GM21737 (cell line): Measurements from ENCODE around the gene SHISAL2B.
"Not testable (repeated sequence)": the region's sequence is repeated elsewhere in the genome, so short reads cannot be mapped to it uniquely, and the experiment has no call there.

Experiments used
- ATAC-seq: cut with Tn5 transposase; IDR thresholded peaks from one replicate; pipeline ENCODE4 v1.9.1; 2021; ENCODE audit warnings: mild to moderate bottlenecking, moderate library complexity; ENCODE audit not compliant: unreplicated experiment

Gene SHISAL2B

DNA sequence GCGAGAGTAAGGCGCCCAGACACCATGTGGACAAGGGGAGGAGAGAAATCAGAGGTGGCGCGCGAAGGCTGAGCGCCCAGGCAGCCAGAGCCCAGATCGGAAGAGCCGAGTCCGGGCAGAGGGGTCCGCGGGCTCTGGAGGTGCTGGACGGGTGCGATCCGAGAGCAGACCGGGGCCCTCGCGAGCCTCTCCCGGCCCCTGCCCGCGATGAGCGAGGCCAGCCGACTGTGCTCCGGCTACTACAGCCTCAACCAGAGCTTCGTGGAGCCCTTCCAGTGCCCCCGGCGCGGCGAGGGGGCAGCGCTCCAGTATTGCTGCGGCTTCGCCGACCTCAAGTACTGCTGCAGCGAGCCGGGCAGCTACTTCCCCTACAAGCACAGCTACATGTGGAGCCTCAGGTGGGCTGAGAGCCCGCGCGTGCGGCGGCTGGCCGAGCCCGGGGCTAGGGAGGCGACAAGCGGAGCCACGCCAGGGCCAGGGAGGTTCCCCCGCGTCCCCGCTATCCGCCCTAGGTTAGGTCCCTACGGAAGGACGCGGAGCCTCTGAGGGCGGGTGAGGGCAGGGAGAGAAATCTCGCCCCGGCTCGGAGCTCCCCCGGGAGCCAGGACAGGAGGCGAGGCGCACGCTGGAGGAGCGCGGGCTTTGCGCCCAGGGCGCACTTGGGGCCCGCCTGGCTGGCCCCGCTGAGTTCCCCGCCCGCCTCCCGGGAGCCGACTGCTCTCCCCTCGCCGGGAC, at the start of gene SHISAL2B:
SHISAL2B (plus strand) TSS at position 87 of the 735 bp plus-strand sequence; CDS start at position 208, 121 bp downstream.
- no peak for ATAC-seq

DNA sequence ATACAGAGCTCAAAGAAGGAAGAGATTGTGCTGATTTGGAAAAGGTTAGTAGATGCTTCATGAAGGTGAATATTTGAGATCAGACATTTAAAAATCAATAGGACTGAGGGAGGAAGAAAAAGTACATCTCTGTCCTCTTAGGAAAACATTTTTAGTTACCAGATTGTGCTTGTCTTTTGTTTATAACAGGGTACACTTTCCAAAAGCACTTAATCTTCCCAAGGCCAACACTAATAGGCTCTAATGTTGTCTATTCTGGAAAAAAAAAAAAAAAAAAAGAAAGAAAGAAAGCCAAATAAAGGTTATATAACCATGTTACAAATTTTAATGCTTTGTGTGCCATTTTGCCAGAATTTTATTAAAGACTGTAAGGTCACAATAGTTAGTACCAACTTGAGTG, 45.5 kb upstream of the SHISAL2B start:
- no peak for ATAC-seq

DNA sequence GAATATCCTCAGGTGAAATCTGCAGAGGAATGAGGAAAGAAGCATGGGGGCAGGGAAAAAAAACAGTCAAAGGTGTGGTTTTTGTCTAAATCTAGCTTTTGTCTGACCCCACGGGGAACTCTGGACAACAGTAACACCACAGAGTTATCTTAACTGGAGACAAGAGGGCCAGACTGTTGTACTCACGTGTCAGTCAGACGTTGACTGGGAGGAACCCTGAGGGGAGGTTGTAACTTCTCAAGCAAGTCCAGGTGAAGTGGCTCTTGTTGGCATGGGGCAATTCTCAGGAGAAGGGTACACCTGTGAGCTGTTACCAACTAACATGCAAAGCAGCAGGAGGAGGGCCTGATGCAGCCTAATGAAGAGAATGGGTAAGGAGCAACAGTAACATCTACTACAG, 44.1 kb upstream of the SHISAL2B start:
- ATAC-seq, result no peak

DNA sequence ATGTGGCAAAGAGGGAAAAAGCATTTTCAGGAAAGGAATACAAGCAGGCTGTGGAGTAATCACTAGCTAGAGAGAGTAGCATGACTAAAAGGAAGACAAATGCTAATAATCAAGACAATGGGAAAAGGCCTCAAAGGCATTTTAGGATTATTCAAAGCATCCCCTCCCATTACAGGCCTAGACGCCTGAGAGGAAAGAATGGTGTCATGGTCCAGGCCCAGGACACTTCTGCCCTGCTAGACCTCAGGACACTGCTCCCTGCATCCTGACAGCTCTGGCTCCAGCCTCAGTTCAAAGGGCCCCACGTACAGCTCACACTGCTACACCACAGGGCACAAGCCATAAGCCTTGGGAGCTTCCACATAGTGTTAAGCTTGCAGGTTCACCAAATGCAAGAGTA, 40.8 kb upstream of the SHISAL2B start:
- no peak for ATAC-seq

DNA sequence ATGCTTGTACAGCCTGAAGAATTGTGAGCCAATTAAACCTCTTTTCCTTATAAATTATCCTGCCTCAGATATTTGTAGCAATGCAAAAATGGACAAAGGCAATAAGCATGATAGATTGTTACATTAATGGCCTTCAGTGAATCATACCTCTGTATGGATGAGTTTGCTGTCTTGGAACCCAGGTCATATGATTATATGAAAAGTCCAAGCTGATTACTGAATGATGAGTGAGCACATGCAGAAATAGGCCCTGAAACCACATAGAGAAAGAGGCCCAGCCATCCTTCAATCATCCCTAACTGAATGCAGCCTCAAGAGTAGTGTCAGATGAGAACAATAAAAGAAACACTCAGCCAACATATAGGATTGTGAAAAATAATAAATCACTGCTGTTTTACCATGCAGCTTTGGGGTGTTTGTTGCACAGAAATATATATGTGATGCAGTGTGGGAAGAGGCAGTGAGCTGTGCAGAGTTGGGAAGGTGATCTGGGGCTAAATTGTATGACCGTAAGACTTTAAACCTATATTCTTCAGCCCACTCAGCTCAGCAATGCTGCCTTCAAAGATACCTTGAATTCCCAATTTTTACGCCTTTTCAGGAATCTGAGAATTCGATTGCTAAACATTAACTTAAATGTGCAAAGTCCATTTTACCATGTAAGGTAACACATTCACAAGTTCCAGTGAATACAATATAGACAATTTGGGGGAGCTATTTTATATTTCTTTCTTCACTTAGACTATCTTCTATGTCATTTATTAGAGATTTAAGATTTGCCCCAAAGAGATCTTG, 36.3 kb upstream of the SHISAL2B start:
- ATAC-seq, result no peak

DNA sequence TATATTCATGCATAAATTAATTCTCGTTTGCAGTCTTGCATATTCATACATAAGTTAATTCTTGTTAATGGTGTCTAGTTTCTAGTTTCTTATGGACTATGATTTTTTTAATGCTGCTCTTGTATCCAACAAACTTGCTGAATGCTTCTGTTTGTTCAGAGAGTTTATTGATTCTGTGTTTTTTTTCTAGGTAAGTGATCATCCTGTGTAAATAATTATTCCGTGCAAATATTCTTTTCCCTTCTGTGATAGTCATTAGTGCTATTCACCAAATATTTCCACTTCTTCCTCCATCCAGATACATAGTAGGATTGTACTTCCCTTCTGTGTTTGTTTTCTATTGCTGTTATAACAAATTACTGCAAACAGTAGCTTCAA, 35.8 kb upstream of the SHISAL2B start:
- no peak for ATAC-seq

DNA sequence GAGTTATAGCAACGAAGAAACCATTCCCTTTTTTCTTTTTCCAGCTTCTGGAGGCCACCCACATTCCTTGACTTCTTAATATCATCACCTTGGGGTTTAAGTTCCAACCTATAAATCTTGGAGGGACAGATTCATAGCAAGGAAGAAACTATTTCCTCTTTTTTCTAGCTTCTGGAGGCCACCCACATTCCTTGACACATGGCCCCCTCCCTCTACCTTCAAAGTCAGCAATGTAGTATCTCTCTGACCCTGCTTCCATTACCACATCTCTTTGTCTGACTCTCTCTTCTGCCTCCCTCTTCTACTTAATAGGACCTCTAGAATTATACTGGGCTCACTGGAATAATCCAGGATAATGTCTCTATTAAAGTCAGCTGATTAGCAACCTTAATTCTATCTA, 34.7 kb upstream of the SHISAL2B start:
- ATAC-seq, result no peak

DNA sequence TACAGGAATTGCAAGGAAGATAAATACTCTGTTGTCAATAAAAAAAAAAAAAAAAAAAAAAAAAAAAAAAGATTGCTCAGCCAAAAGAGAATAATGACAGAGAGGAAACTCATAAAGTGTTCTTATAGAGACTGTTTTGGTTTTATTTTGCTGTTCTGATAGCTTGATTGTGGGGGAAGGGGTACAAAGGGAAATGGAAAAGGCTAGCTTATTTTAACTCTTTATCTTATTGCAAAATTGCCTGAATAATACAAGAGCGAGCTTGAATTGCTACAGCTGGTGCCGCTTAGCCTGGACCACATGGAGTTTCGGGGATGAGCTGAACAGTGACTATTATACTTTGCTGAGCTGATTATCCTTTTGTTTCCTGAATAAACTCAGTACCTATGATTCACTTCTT, 31.0 kb upstream of the SHISAL2B start:
- no peak for ATAC-seq

DNA sequence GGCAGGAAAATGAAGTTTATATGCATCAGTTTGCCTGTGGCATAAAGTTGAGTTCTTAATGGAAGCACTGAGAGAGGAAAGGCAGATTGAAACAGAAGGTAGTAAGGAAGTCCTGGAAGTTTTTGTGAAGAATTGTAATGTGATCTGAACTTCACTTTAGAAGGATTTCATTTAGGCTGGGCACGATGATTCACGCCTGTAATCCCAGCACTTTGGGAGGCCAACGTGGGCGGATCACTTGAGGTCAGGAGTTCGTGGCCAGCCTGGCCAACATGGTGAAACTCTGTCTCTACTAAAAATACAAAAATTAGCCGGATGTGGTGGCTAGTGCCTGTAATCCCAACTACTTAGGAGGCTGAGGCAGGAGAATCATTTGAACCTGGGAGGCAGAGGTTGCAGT, 27.1 kb upstream of the SHISAL2B start:
- not testable (repeated sequence) for ATAC-seq

DNA sequence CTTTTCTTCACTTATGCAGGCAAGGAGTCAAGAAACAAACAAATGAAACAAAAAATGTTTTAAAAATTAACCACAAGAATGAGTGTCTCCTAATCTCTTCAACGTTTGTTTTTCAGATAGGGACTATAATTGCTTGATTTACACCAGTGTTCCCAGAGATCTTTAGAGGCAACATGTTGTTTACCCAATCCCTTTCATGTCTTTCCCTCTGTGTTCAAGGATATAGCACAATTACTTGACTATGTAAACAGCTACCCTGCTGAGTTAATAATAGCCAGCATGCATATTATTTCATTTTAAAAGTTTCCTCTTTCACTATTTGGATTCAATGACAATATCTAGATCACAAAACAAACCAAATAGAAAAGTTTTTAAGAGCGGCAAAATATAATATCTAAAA, 25.1 kb upstream of the SHISAL2B start:
- no peak for ATAC-seq

DNA sequence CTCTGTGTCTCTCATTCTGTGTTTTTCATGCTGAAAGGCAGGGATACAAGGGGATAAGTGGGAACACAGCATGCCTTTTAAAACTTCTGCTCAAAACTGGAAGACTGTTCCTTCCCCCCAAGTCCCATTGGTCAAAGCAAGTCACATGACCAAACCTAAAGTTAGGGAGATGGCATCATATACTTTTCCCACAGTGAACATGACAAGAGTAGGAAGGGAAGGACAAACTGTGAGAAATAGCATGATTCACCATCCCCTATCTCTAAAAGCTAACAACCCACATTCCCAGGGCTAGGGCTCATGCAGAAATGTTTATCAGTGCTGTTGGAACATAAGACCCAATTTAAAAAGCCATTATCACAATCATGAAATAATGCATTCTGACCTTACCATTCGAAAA, 24.2 kb upstream of the SHISAL2B start:
- no peak for ATAC-seq

DNA sequence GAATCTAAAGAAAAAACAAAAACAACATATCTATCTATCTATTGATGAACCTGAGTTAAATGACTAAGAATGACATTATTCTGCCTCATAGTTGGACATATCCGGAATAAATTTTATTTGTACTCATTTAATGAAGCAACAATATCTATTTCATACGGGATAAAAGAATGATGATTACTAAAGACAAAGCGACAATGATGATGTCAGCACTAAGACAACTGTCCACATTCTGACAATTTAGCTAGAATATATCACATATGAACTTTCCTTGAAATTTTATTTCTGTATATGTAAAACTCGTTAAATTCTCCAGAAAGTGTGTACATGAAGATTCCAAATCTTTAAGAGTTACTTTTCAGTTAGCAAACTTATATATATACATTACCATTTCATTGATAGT, 23.2 kb upstream of the SHISAL2B start:
- no peak for ATAC-seq

DNA sequence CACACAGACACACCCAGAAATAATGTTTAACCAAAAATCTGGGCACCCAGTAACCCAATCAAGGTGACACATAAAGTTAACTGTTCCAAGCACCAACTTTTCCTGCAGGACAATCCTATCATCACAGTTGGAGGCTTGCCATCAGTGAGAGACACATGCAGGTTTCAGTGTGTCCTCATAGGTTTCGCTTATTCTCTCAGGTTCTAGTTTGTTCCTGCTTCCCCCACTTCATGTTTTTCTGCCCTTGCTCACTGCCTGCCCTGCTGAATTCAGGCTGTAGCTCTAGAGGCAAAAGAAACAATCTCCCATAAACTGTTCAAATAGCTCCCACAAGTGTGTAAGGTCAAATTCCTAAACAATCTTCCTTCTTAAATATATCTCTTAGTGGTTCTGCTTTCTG, 20.0 kb upstream of the SHISAL2B start:
- ATAC-seq, result no peak

DNA sequence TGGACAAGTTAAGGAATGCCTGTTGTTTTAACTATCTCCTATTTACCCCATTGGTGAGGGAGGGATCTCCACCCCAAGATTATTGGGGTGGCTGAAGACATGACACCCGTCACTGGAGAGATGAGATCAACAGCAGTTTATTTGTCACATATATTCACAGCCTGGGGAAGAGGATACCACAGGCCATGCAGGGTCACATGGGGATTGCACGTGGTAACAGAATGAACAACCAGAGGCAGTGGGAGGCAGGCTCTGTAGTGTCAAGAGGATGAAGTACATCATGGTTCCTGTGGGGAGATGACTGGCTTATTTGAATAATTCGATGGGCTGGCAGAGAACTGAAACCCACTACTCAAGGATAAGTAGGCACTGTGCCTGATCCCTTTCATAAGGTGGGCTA, 18.6 kb upstream of the SHISAL2B start:
- no peak for ATAC-seq

DNA sequence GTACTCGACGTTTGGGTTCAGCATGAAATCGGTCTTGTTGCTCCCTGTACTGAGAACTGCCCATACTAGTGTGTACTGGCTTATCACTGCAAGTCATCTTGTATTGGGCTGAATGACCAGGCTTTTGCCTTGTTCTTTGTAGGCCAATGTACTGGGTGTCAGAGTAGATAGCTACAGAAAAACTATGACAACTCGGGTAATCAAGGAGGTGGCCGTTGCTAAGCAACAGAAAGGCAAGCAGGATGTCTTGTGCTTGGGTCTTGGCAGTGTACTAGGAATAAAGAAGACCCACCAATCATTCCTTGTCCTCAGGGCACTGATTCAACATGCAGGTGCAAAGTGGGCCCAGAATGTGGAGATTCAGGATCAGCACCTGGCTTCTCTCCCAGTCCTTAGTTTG, 11.9 kb upstream of the SHISAL2B start:
- ATAC-seq, result no peak

DNA sequence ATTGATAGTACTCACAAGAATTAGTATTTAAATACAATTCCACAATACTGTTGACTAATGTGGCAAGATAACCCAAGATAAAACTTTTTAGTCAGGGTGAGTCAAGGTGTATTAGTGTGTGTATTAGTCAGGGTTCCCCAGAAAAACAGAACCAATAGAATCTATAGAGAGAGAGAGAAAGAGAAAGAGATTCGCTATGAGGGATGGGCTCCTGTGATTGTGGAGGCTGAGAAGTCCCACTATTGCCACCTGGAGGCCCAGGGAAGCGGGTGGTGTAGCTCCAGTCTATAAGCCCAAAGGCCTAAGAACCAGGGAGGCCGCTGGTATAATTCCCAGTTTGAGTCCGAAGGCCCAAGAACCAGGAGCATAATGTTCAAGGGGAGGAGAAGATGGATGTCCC, 10.0 kb upstream of the SHISAL2B start:
- ATAC-seq, result no peak

DNA sequence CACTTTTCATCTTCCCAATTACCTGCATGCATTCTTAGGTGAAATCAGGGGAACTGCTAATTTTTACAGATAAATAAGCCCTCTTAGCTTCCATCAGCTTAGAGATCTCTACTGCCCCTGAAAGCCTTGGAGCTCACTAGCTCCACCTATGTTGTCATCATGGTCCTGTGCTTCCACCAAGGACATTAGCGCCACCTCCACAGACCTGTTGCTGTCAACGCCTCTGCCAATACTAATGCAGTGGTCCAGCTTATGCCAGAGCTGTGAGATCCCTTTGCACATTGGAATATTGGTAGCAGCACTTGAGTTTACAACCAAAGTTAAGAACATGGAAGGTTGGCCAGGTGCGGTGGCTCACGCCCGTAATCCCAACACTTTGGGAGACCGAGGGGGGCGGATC, 7.7 kb upstream of the SHISAL2B start:
- no peak for ATAC-seq

DNA sequence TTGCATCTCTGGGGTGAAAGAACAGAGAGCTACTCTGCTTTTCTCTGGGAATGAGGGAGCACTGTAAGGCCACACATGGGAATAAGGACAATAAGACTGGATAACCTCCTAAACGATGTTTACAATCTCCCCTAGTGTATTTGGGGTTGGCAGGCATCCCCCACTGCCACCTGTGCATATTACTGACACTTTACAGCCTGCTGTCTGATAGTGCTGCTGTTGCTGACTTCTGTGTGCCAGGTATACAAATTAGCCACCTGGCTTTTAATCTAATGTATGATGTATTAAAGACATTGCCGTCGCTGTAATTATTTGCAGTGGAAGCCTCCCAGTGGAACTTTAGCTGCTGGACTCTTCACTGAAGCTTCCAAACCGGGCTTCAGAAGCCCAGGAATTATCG, 4.4 kb upstream of the SHISAL2B start:
- ATAC-seq, result no peak

DNA sequence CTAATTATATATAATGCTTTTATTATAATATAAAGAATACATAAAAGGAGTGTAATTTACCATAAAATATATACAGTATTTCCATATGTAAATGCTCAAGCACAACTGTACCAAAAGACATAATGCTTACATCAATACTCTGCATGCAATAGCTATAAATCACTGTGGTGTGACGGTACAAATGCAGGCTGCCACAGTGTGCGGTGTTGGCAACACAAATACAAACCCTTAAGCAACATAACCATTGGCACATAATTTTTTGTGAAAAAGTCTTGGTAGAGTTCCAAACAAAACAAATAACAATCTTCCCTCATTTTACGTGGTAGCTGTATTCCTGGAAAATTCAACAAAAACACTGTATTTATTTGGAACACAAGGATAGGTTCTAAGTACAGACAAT, 1.9 kb upstream of the SHISAL2B start:
- ATAC-seq, result no peak

DNA sequence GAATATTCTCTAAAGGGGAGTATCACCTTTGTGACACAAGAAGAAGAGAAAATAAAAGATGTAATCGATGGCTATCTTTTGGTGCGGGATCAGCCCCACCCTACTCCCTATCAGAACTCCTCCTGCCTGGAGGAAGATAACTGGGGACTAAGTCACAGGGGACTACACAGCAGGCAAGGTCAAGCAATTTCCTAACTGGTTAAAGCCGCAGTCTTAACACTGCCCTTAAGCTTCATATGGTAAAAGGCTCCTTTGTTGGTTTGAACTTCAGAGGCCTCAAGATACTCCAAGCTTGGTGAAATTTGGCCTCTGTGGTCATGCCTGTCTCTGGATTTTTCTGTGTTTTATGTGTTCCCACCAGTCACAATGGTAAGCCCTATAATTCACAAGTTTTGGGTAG, 1.3 kb upstream of the SHISAL2B start:
- ATAC-seq, result no peak

DNA sequence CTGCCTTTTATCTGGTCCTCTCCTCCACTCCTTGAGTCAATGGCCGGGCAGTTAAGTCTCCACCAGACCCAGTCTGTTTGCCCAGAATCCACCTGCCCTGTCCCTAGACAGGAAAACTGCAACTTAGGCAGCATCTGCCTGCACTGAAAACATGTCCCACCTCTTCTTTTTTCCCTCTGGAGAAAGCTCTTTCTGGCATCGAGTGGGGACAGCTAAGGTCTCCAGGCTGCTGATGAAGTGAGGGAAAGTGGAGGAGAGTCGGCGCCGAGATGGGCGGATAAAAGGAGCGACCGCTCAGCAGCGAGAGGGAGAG, 243 bp upstream of the SHISAL2B start:
- no peak for ATAC-seq

DNA sequence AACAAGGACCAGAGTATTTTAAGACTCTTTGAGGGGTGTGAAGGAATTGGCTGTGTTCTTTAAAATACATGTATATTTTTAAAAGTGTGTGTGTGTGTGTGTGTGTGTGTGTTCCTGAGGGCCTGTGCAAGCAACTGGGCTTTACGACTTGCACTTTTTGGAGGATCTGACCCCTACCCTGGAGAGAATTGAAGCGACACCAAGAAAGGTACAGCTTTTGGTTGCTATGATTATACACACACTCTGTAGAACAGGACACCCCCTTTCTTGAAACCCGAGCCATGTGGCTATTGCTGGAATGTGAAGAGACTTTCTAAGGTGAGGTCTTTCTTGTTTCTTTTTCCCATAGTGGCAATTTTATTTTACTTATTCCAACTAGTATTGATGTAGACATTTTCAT, 988 bp downstream of the SHISAL2B start:
- no peak for ATAC-seq

DNA sequence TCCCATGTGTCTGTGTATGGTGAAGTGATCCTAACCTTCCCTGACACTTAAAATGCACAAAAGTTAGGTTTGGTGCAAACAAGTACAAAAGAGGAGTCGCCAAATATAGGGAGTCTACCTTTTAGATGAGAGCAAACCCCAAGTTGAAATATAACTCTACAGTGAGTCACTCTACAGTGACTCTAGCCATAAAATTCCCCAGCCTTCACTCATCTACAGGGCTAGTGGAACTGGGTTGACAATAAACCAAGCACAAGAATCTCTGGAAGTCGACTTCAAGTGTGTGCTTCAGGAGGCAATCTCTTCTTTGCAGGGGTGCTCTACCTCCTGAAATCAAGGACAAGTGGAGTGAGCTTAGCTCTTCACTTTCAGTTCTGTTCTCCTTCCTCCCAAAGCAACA, 3.3 kb downstream of the SHISAL2B start:
- ATAC-seq, result no peak
